IMR-90 (cell line): ENCODE measurements around the gene GMPR.

Experiments used
- CEBPB ChIP-seq: IDR thresholded peaks from 2 replicates; pipeline ENCODE4 v1.6.1; 2012; ENCODE audit warnings: low read depth, low read length, improper control_type of control experiment
- CTCF ChIP-seq: conservative IDR thresholded peaks from 2 replicates; pipeline ENCODE4 v1.5.1; 2012; ENCODE audit warnings: mild to moderate bottlenecking, low read depth, low read length, improper control_type of control experiment
- MAFK ChIP-seq: IDR thresholded peaks from 2 replicates; pipeline ENCODE4 v1.6.1; 2012; ENCODE audit warnings: low read depth, low read length, improper control_type of control experiment
- MAZ ChIP-seq: IDR thresholded peaks from 2 replicates; pipeline ENCODE4 v1.6.1; 2012; ENCODE audit warnings: low read depth, mild to moderate bottlenecking, low read length, improper control_type of control experiment, moderate library complexity, borderline replicate concordance
- MXI1 ChIP-seq: IDR thresholded peaks from 2 replicates; pipeline ENCODE4 v1.6.1; 2012; ENCODE audit warnings: low read depth, mild to moderate bottlenecking, low read length, moderate library complexity, borderline replicate concordance
- POLR2A ChIP-seq: IDR thresholded peaks from 2 replicates; pipeline ENCODE4 v1.6.1; 2012; ENCODE audit warnings: mild to moderate bottlenecking, low read depth, low read length
- RAD21 ChIP-seq: IDR thresholded peaks from 2 replicates; pipeline ENCODE4 v1.6.1; 2012; ENCODE audit warnings: low read length, improper control_type of control experiment
- SMC3 ChIP-seq: fragments of 150-350 bp; IDR thresholded peaks from 2 replicates; pipeline ENCODE4 v1.6.1; 2016; ENCODE audit warnings: low read depth, mild to moderate bottlenecking, antibody characterized with exemption, low read length, moderate library complexity

- TF ChIP-seq CTCF (no peak), MAZ (no peak), SMC3 (no peak), MAFK (no peak), MXI1 (no peak), POLR2A (no peak), RAD21 (no peak), CEBPB (no peak)
These were observed 15.0 kb upstream of the GMPR start for GRCh38 chr6:16223362-16223761.
